HepG2 (cell line): Measurements from ENCODE around the gene KCTD8.

Source experiments
- CTCF ChIP-seq: sonication (generic); formaldehyde crosslinking; IDR thresholded peaks from 2 replicates; pipeline ENCODE4 v1.5.0; 2020; ENCODE audit warnings: mild to moderate bottlenecking, missing genetic modification reagents, moderate library complexity
- NFRKB ChIP-seq: fragments of 450-650 bp; IDR thresholded peaks from 2 replicates; pipeline ENCODE4 v1.6.1; 2017
- REPIN1 ChIP-seq: sonication (generic); formaldehyde crosslinking; IDR thresholded peaks from 2 replicates; pipeline ENCODE4 v1.8.0; 2022; ENCODE audit warnings: missing genetic modification reagents, low read depth, mild to moderate bottlenecking, borderline replicate concordance
- RERE ChIP-seq: IDR thresholded peaks from 2 replicates; pipeline ENCODE4 v1.6.1; 2016; ENCODE audit warnings: low read depth, missing genetic modification reagents, missing compliant biosample characterization
- SNRNP70 ChIP-seq: fragments of 200-400 bp; formaldehyde crosslinking; IDR thresholded peaks from 2 replicates; pipeline ENCODE4 v1.6.1; 2017; ENCODE audit warnings: mild to moderate bottlenecking, low read depth, low read length, moderate library complexity
- ZFP1 ChIP-seq: IDR thresholded peaks from 2 replicates; pipeline ENCODE4 v1.6.1; 2016
- ZNF143 ChIP-seq: sonication (generic); formaldehyde crosslinking; IDR thresholded peaks from 2 replicates; pipeline ENCODE4 v1.4.0; 2020; ENCODE audit warnings: missing genetic modification reagents
- ZNF280D ChIP-seq: sonication (generic); formaldehyde crosslinking; IDR thresholded peaks from 2 replicates; pipeline ENCODE4 v1.5.1; 2020; ENCODE audit warnings: mild to moderate bottlenecking, missing genetic modification reagents
- ZNF512 ChIP-seq: sonication (generic); formaldehyde crosslinking; IDR thresholded peaks from 2 replicates; pipeline ENCODE4 v1.4.0; 2020; ENCODE audit warnings: mild to moderate bottlenecking, missing genetic modification reagents
- TF ChIP-seq, protein P1 (sequence below): sonication (generic); formaldehyde crosslinking; IDR thresholded peaks from 2 replicates; pipeline ENCODE4 v1.4.0; 2020; ENCODE audit warnings: missing genetic modification reagents

GRCh38 chr4:44351069-44351468 lies 97.5 kb downstream of the KCTD8 start:
- TF ChIP-seq, protein P1, sequence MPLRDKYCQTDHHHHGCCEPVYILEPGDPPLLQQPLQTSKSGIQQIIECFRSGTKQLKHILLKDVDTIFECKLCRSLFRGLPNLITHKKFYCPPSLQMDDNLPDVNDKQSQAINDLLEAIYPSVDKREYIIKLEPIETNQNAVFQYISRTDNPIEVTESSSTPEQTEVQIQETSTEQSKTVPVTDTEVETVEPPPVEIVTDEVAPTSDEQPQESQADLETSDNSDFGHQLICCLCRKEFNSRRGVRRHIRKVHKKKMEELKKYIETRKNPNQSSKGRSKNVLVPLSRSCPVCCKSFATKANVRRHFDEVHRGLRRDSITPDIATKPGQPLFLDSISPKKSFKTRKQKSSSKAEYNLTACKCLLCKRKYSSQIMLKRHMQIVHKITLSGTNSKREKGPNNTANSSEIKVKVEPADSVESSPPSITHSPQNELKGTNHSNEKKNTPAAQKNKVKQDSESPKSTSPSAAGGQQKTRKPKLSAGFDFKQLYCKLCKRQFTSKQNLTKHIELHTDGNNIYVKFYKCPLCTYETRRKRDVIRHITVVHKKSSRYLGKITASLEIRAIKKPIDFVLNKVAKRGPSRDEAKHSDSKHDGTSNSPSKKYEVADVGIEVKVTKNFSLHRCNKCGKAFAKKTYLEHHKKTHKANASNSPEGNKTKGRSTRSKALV (CRISPR knock-in tag): no peak
- TF ChIP-seq ZNF512 (CRISPR knock-in tag): no peak
- no peak for TF ChIP-seq ZFP1 (CRISPR knock-in tag)
- TF ChIP-seq CTCF (CRISPR knock-in tag): no peak
- TF ChIP-seq ZNF143 (CRISPR knock-in tag): no peak
- no peak for TF ChIP-seq NFRKB
- TF ChIP-seq ZNF280D (CRISPR knock-in tag): no peak
- TF ChIP-seq REPIN1: no peak
- no peak for TF ChIP-seq RERE (CRISPR knock-in tag)
- no peak for TF ChIP-seq SNRNP70
